SK-N-SH (cell line): Measurements from ENCODE around the gene HTRA3. TPM values are rescaled to one million over a fixed set of nuclear protein-coding genes. Genes with fewer than 3 reads are reported as not detected.

ENCODE experiments used
- CTCF ChIA-PET: fragments of 300-600, 350-600 bp; formaldehyde crosslinking; extraction: SDS; loops from one replicate; lab custom pipeline; 2021; lab: Yijun Ruan, JAX
- POLR2A ChIA-PET: fragments of 350-600 bp; sonication (Branson Sonifier 250); formaldehyde crosslinking; extraction: SDS; loops from one replicate; lab custom pipeline; 2020; ENCODE audit warnings: antibody characterized with exemption, inconsistent platforms; lab: Yijun Ruan, JAX
- DNase-seq: peaks from one replicate; pipeline ENCODE4 v3.0.0; 2012
- H2AFZ ChIP-seq: fragments of 200-600 bp; sonication (generic); 2 replicates; pipeline ENCODE4 v1.8.1; 2016; ENCODE audit warnings: antibody characterized with exemption, mild to moderate bottlenecking, low read depth
- H3F3A ChIP-seq: fragments of 200-600 bp; sonication (generic); replicated peaks from 2 replicates; pipeline ENCODE3; 2016; ENCODE audit warnings: antibody characterized with exemption, mild to moderate bottlenecking; ENCODE audit not compliant: insufficient read depth
- H3K27ac ChIP-seq, 2 experiments: fragments of 200-500 bp in 1 of 2; fragments of 200-600 bp in 1 of 2; sonication (Bioruptor generic) in 1 of 2; sonication (generic), shearing (Covaris generic) in 1 of 2; 2 replicates each; pipeline versions ENCODE4 v1.5.1 to v1.6.1; 2014 to 2016; ENCODE audit warnings: low read depth in 2 of 2, inconsistent platforms in 1 of 2, low read length in 1 of 2, mild to moderate bottlenecking in 1 of 2, mixed read lengths in 1 of 2
- H3K27me3 ChIP-seq: fragments of 200-600 bp; sonication (generic), shearing (Covaris generic); 2 replicates; pipeline ENCODE4 v1.6.1; 2016; ENCODE audit warnings: mixed run types; ENCODE audit not compliant: insufficient read depth
- H3K36me3 ChIP-seq, 2 experiments: fragments of 200-500 bp in 1 of 2; fragments of 200-600 bp in 1 of 2; sonication (Bioruptor generic) in 1 of 2; sonication (generic) in 1 of 2; replicated peaks in 1 of 2; 2 replicates each; pipeline versions ENCODE3 to v1.5.1; 2014 to 2016; ENCODE audit warnings: low read length in 1 of 2, mild to moderate bottlenecking in 1 of 2; ENCODE audit not compliant: insufficient read depth in 2 of 2, control insufficient read depth in 1 of 2
- H3K4me1 ChIP-seq, 2 experiments: fragments of 200-500 bp in 1 of 2; fragments of 200-600 bp in 1 of 2; sonication (Bioruptor generic) in 1 of 2; sonication (generic), shearing (Covaris generic) in 1 of 2; 2 replicates each; pipeline versions ENCODE4 v1.5.1 to v1.6.1; 2014 to 2016; ENCODE audit warnings: low read depth in 1 of 2, low read length in 1 of 2, mixed run types in 1 of 2; ENCODE audit not compliant: insufficient read depth in 2 of 2, control insufficient read depth in 1 of 2
- H3K4me2 ChIP-seq: fragments of 200-600 bp; sonication (generic), shearing (Covaris generic); 2 replicates; pipeline ENCODE4 v1.6.1; 2017; ENCODE audit warnings: mixed run types
- H3K4me3 ChIP-seq, 2 experiments: fragments of 200-500 bp in 1 of 2; fragments of 200-600 bp in 1 of 2; sonication (Bioruptor generic) in 1 of 2; sonication (generic), shearing (Covaris generic) in 1 of 2; 2 replicates each; pipeline versions ENCODE4 v1.5.1 to v1.8.1; 2014 to 2016; ENCODE audit warnings: low read depth in 2 of 2, inconsistent platforms in 1 of 2, low read length in 1 of 2, mild to moderate bottlenecking in 1 of 2, mixed read lengths in 1 of 2, moderate library complexity in 1 of 2
- H3K79me2 ChIP-seq: fragments of 200-600 bp; sonication (generic); 2 replicates; pipeline ENCODE4 v1.8.1; 2017; ENCODE audit warnings: mild to moderate bottlenecking; ENCODE audit not compliant: insufficient read depth
- H3K9ac ChIP-seq: fragments of 200-600 bp; sonication (generic); 2 replicates; pipeline ENCODE4 v1.6.1; 2017; ENCODE audit warnings: mixed run types
- H3K9me2 ChIP-seq: fragments of 200-600 bp; sonication (generic); 2 replicates; pipeline ENCODE4 v1.6.1; 2017; ENCODE audit warnings: mixed run types
- H3K9me3 ChIP-seq: fragments of 200-600 bp; sonication (generic); 2 replicates; pipeline ENCODE4 v1.6.1; 2017; ENCODE audit warnings: mixed run types, mild to moderate bottlenecking, moderate library complexity
- H4K20me1 ChIP-seq: fragments of 200-600 bp; sonication (generic); 2 replicates; pipeline ENCODE4 v1.6.1; 2017; ENCODE audit warnings: mild to moderate bottlenecking, mixed run types; ENCODE audit not compliant: insufficient read depth
- CTCF ChIP-seq: fragments of 200-600 bp; sonication (generic); IDR thresholded peaks from 2 replicates; pipeline ENCODE4 v1.6.1; 2017; ENCODE audit warnings: antibody characterized with exemption, mild to moderate bottlenecking, moderate library complexity
- ELF1 ChIP-seq: IDR thresholded peaks from 2 replicates; pipeline ENCODE4 v1.4.0; 2012
- EZH2phosphoT487 ChIP-seq: fragments of 200-600 bp; sonication (generic); IDR thresholded peaks from 2 replicates; pipeline ENCODE4 v1.6.1; 2017; ENCODE audit warnings: low read depth, mixed run types, mild to moderate bottlenecking, antibody characterized with exemption, moderate library complexity, borderline replicate concordance
- FOXJ3 ChIP-seq: sonication (generic); formaldehyde crosslinking; IDR thresholded peaks from 2 replicates; pipeline ENCODE4 v1.5.1; 2020; ENCODE audit warnings: mild to moderate bottlenecking, missing genetic modification reagents
- FOXM1 ChIP-seq: IDR thresholded peaks from 2 replicates; pipeline ENCODE4 v1.4.0; 2012; ENCODE audit warnings: low read depth, mild to moderate bottlenecking
- IRF3 ChIP-seq: fragments of 150-350 bp; IDR thresholded peaks from 2 replicates; pipeline ENCODE4 v1.6.1; 2016; ENCODE audit warnings: mild to moderate bottlenecking, low read depth, low read length
- NFIC ChIP-seq: IDR thresholded peaks from 2 replicates; pipeline ENCODE4 v1.4.0; 2012; ENCODE audit warnings: borderline replicate concordance
- NRF1 ChIP-seq: IDR thresholded peaks from 2 replicates; pipeline ENCODE4 v1.6.1; 2012; ENCODE audit warnings: low read depth, mild to moderate bottlenecking, low read length
- RCOR1 ChIP-seq: fragments of 150-350 bp; IDR thresholded peaks from 2 replicates; pipeline ENCODE4 v1.6.1; 2017; ENCODE audit warnings: antibody characterized with exemption, low read length
- RFX5 ChIP-seq: IDR thresholded peaks from 2 replicates; pipeline ENCODE4 v1.6.1; 2012; ENCODE audit warnings: mild to moderate bottlenecking, improper control_type of control experiment, low read length
- TAF1 ChIP-seq: IDR thresholded peaks from 2 replicates; pipeline ENCODE4 v1.6.1; 2012; ENCODE audit warnings: low read depth, mild to moderate bottlenecking, low read length, moderate library complexity, borderline replicate concordance
- TCF12 ChIP-seq: IDR thresholded peaks from 2 replicates; pipeline ENCODE4 v1.4.0; 2012
- USF2 ChIP-seq: fragments of 150-350 bp; IDR thresholded peaks from 2 replicates; pipeline ENCODE4 v1.6.1; 2017; ENCODE audit warnings: antibody characterized with exemption, low read length, low read depth, borderline replicate concordance
- YY1 ChIP-seq: IDR thresholded peaks from 2 replicates; pipeline ENCODE4 v1.4.0; 2012; ENCODE audit warnings: low read depth, mild to moderate bottlenecking
- ZBTB33 ChIP-seq: IDR thresholded peaks from 2 replicates; pipeline ENCODE4 v1.4.0; 2012; ENCODE audit warnings: low read depth, borderline replicate concordance
- WGBS: methylation state at CpG from one replicate; pipeline ENCODE4 v1.1.6; 2017; ENCODE audit warnings: low lambda C conversion rate; 5-methylcytosine and 5-hydroxymethylcytosine counted together
- polyA plus RNA-seq, 3 experiments: library from polyadenylated mRNA; depleted of rRNA; stranded (reverse); fragments of >200 nt; gene quantifications; 2 replicates each; pipeline ENCODE4 v1.2.3, GENCODE V29; 2012

Gene HTRA3
- polyA plus RNA-seq, 1 of the 3 experiments (the other 2 are of a cell fraction) = 0.05 TPM

- H3K4me1 ChIP-seq = peaks cover 0 to 9% of the 10 kb centered on the region in 2 experiments; a peak in 1 of 4 replicates
- no peak overlapping the region for H3K27ac ChIP-seq
- no peak overlapping the region for H2AFZ ChIP-seq
- no peak overlapping the region for H3K4me2 ChIP-seq
- WGBS = 66% methylated on average over 6 of the region's 6 CpGs
- POLR2A ChIA-PET = no interaction called here
- no peak overlapping the region for H3K9ac ChIP-seq
- H3K27me3 ChIP-seq = no peaks in the 10 kb centered on the region
- no peak overlapping the region for H3K4me3 ChIP-seq
- DNase-seq = no peak
- no peaks in the 10 kb centered on the region for H4K20me1 ChIP-seq
- no peaks in the 10 kb centered on the region for H3F3A ChIP-seq
- no peak for TF ChIP-seq USF2
- TF ChIP-seq IRF3 = no peak
- TF ChIP-seq NRF1 = no peak
- no peak for TF ChIP-seq ZBTB33
- TF ChIP-seq TAF1 = no peak
- TF ChIP-seq TCF12 = no peak
- TF ChIP-seq ELF1 = no peak
- TF ChIP-seq RFX5 = no peak
- TF ChIP-seq FOXJ3 (CRISPR knock-in tag) = no peak
- H3K79me2 ChIP-seq = no peaks in the 10 kb centered on the region
- CTCF ChIA-PET = interaction anchor here (0.7 kb wide), 1 partner anchor 83 kb away, joined by 3 read pairs; no protein-coding TSS in a partner anchor
- no peaks in the 10 kb centered on the region for H3K9me3 ChIP-seq
- no peaks in the 10 kb centered on the region for H3K9me2 ChIP-seq
- no peaks in the 10 kb centered on the region for H3K36me3 ChIP-seq
Observed at GRCh38 chr4:8324640-8325239, 55.2 kb downstream of the HTRA3 start.

GRCh38 chr4:8325291-8325973 lies 55.9 kb downstream of the HTRA3 start:
- POLR2A ChIA-PET = no interaction called here
- Histone ChIP-seq H3K9me3 (no peaks in the 10 kb centered on the region), H3K79me2 (no peaks in the 10 kb centered on the region), H3K4me1 (peaks cover 0 to 9% of the 10 kb centered on the region in 2 experiments; a peak in 1 of 4 replicates), H3K36me3 (no peaks in the 10 kb centered on the region)
- DNase-seq = no peak
- 50% methylated on average over 7 of the region's 8 CpGs for WGBS
- CTCF ChIA-PET = interaction anchor here (0.7 kb wide), 1 partner anchor 83 kb away, joined by 3 read pairs; no protein-coding TSS in a partner anchor
- TF ChIP-seq YY1 (no peak), CTCF (no peak), RCOR1 (no peak), TCF12 (no peak), FOXJ3 (CRISPR knock-in tag) (no peak), FOXM1 (no peak), NFIC (no peak), EZH2phosphoT487 (no peak)
- TF ChIP-seq, all 33 proteins: peak for 0
- Histone ChIP-seq H3K9ac (no peak overlapping the region), H3K4me3 (no peak overlapping the region), H3K4me2 (no peak overlapping the region), H3K27me3 (no peaks in the 10 kb centered on the region), H3K9me2 (no peaks in the 10 kb centered on the region), H3K27ac (no peak overlapping the region), H2AFZ (no peak overlapping the region), H4K20me1 (no peaks in the 10 kb centered on the region), H3F3A (no peaks in the 10 kb centered on the region)
